Glomerular visceral epithelial cell (primary cell): ENCODE data around the gene MAP2K3.
"Not testable (repeated sequence)": the region's sequence is repeated elsewhere in the genome, so short reads cannot be mapped to it uniquely, and the experiment has no call there.

ENCODE experiments used
- DNase-seq: peaks from one replicate; pipeline ENCODE4 v3.0.0-alpha.2; 2016; ENCODE audit errors: extremely low spot score

Gene MAP2K3

DNA sequence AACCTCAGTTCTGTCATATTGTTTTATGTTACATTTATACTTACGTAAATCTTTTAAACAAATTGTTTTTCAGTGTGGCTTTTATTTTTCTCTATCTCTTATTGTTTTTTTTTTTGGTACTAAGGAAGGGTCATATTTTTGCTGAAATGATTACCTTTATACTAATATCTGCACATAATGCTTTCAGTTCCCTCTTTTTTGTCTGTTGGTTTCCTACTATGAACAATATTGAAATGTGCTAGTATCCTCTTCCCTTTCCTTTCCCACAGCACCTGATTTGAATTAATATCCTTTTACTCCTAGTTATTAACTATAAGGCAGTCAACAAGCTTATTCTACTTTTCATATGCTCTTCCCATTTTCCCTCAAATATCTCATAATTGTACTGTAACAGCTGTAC lies 43.4 kb downstream of the MAP2K3 start:
- not testable (repeated sequence) for DNase-seq

DNA sequence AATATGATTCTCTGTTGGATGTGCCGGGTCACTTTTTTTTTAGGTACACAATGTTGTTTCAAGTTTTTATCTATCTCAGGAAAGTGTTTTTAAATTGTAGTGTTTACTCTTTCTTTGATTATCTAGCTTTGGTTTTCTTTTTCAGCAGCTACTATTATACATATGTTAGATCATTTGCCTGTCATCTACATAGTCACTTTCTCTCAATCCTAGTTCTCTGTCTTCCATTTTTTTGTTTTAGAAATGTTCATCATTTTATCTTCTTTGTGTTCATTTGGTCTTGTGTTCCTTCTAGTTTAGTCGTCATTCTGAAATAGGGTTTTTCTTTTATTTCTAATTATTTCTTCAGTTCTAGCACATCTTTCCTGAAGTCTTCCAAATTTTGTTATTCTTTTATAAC lies 44.3 kb downstream of the MAP2K3 start:
- DNase-seq = not testable (repeated sequence)

- no peak for DNase-seq
Observed at GRCh38 chr17:21330436-21331160, 46.1 kb downstream of the MAP2K3 start.

GRCh38 chr17:21336541-21337294 lies 52.2 kb downstream of the MAP2K3 start:
- DNase-seq = not testable (repeated sequence)

- not testable (repeated sequence) for DNase-seq
Observed at GRCh38 chr17:21337981-21338625, 53.6 kb downstream of the MAP2K3 start.

DNA sequence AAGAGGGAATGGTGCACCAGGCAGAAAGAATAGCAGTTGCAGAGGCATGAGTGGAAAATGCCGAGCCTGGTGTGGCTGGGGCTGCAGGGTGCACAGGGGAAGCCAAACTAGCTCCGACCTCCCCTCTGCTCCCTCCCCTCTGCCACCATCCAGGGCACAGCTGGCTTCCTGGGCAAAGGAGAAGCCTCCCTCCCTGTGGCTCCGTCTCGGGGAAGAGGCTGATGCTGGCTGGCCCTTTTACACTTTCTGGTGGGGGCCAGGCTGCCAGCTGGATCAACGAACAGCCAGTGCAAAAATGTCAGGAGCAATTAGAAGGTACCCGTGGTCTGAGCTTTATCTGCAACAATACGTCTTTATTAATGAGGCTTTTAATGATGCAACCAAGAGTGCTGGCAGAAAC lies 54.5 kb downstream of the MAP2K3 start:
- DNase-seq = no peak

DNA sequence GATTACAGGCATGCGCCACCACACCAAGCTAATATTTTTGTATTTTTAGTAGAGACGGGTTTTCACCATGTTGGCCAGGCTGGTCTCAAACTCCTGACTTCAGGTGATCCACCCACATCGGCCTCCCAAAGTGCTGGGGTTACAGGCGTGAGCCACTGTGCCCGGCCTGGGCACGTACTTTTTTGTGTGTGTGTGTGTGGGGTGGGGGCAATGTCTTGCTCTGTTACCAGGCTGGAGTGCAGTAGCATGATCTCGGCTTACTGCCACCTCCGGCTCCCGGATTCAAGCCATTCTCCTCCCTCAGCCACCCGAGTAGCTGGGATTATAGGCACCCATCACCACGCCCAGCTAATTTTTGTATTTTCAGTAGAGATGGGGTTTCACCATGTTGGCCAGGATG lies 55.1 kb downstream of the MAP2K3 start:
- not testable (repeated sequence) for DNase-seq

GRCh38 chr17:21340407-21340806 lies 55.9 kb downstream of the MAP2K3 start:
- DNase-seq = not testable (repeated sequence)

- DNase-seq = not testable (repeated sequence)
Observed at GRCh38 chr17:21341279-21341678, 56.8 kb downstream of the MAP2K3 start.

GRCh38 chr17:21341925-21342540 lies 57.5 kb downstream of the MAP2K3 start:
- DNase-seq = not testable (repeated sequence)

GRCh38 chr17:21343061-21343949 lies 58.8 kb downstream of the MAP2K3 start:
- not testable (repeated sequence) for DNase-seq

GRCh38 chr17:21344801-21345200 lies 60.3 kb downstream of the MAP2K3 start:
- DNase-seq = not testable (repeated sequence)

DNA sequence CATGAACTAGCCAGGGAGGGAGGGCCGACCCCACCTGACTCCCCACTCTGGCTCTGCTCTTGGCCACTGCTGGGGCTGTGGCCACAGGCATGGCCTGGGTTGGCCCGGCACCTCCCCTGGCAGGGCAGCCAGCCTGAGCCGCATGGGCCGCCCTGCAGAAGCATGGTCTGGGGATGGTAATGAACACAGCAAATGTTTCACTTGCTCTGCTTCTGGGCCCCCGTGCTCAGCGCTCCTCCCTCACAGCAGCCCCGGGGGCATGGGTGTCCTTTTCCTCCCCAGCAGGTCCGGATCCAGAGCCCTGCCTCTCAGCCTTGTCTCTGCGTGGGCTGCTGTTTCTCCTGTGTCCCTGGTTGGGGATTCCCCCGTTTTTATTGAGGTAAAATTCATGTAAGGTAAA lies 60.7 kb downstream of the MAP2K3 start:
- no peak for DNase-seq

- DNase-seq = not testable (repeated sequence)
Observed at GRCh38 chr17:21346107-21346506, 61.6 kb downstream of the MAP2K3 start.

DNA sequence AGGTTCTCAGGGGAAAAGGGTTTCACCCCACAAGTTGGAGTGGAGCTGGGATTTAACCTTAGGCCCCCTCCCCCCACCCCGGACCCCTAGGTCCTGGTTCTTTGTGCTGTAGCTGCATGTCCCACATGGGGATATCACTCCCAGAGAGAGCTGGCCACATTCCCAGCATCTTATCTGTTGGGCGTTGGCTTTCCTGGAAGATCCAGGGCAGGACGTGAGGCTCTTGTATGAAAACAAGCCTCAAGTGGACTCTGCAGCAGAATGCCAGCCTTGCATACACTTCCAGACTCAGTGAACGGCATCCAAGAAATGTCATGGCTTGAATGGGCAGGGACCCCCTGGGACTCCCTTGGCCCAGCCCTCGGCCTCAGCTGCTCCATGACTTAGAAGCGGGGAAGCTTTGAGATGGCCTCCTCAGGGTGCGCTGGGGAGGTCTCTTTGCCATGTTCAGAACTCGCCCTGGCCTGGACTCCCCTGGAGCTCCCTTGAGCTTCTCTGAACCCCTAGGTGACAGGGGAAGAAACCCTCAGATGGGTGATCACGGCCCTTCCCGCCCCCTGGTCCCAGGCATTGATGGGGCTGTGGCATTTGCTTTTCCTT lies 62.2 kb downstream of the MAP2K3 start:
- DNase-seq = not testable (repeated sequence)

DNA sequence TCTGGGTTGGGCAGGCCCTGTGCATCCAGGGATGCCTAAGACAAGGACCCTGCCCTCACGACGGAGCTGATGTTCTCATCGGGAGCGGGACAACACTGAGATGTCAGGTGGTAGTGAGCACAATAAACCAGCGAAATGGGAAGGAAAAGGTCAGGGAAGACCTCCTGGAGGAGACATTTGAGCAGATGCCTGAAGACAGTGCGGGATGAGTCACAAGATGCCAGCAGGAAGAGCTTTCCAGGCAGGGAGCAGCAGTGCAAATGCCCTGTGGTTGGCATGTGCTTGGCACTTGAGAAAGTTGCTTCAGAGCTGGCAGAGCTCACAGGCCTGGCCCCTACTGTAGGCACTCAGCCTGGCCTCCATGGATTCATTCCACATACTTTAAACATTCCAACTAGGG lies 63.1 kb downstream of the MAP2K3 start:
- not testable (repeated sequence) for DNase-seq

DNA sequence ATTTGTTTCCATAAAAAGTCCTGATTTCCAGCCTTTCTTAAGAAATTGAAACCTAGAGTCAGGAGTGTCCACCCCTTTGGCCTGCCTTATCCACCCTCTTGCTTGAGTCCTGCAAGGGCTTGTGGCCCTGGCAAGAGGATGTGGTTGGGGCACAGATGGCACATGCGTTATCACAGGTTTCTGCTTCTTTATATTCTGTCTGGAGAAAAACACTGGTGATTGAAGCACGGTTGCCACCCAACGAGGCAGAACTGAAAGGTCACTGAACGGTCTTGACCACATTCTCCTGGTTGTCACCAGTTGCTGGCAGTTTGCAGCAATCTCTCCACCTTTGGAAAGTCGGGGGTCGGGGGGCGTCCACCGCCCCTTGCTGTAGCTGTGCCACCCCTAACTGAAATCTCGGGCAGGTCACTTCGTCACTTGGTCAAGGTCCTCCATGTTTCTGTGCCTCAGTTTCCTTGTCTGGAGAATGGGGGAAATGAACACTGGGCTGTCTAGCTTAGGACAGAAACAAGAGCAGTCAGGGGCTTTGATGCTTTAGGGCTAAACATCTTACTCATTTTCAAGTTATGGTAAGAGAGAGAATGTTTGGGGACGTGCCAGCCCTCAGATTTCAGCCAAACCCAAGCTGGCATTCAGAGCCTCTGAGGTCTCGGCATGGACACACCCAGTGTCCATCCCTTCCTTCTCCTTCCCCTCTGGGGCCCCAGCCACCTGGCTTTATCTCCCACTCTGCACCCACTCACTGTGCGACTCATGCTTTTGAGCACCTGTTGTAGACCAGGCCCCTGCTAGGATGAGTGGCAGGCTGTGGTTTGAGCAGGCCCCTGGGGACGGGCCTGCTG lies 63.8 kb downstream of the MAP2K3 start:
- DNase-seq = peak; percentile 59

GRCh38 chr17:21348926-21349261 lies 64.4 kb downstream of the MAP2K3 start:
- not testable (repeated sequence) for DNase-seq

GRCh38 chr17:21349358-21350050 lies 65.0 kb downstream of the MAP2K3 start:
- DNase-seq = not testable (repeated sequence)
